Uterus (tissue), 4 donors: ENCODE data around the gene STK17A. TPM values are rescaled to one million over a fixed set of nuclear protein-coding genes. Genes with fewer than 3 reads are reported as not detected.

Source experiments
- DNase-seq, 2 donors: peaks; one replicate each; pipeline ENCODE4 v3.0.0-alpha.2; 2019 to 2020
- H3K27ac ChIP-seq, 2 donors: fragments of 200-600 bp; sonication (generic); 1 replicate in 1 of 2; 2 replicates in 1 of 2; pipeline ENCODE4 v1.5.1; 2016 to 2018
- H3K27me3 ChIP-seq, 2 donors: fragments of 200-600 bp; sonication (generic); one replicate each; pipeline ENCODE4 v1.5.1; 2018 to 2019; ENCODE audit warnings: control low read depth in 1 of 2
- H3K36me3 ChIP-seq, 2 donors: fragments of 200-600 bp; sonication (generic); one replicate each; pipeline ENCODE4 v1.5.1; 2019; ENCODE audit warnings: control low read depth in 1 of 2
- H3K4me1 ChIP-seq, 2 donors: fragments of 200-600 bp; sonication (generic); one replicate each; pipeline ENCODE4 v1.5.1; 2018 to 2019; ENCODE audit warnings: control low read depth in 1 of 2
- H3K4me3 ChIP-seq, 2 donors: fragments of 200-600 bp; sonication (generic); 1 replicate in 1 of 2; 2 replicates in 1 of 2; pipeline ENCODE4 v1.5.1; 2018 to 2019; ENCODE audit warnings: mild to moderate bottlenecking in 1 of 2
- H3K9me3 ChIP-seq, 2 donors: fragments of 200-600 bp; sonication (generic); one replicate each; pipeline ENCODE4 v1.5.1; 2019; ENCODE audit warnings: control low read depth in 1 of 2
- POLR2A ChIP-seq, 2 donors: fragments of 450-650 bp; IDR thresholded peaks; one replicate each; pipeline ENCODE4 v1.6.1; 2016; ENCODE audit warnings: antibody characterized with exemption in 2 of 2, mild to moderate bottlenecking in 1 of 2, moderate library complexity in 1 of 2
- intact Hi-C: fragments of 100-400 bp; cut with DNase I; formaldehyde crosslinking; loops from one replicate; pipeline ENCODE4 v1.15.1; 2023; ENCODE audit warnings: low total_unique reads
- total RNA-seq, 4 donors: library from RNA; depleted of rRNA in 3 of 4; stranded (reverse); fragments of >200 nt in 3 of 4; gene quantifications; one replicate each; pipeline versions ENCODE4 v1.1.0 to v1.2.4, GENCODE V29; 2014 to 2023
- TF ChIP-seq, protein P1 (sequence below), 4 experiments: fragments of 200-600 bp in 2 of 4; fragments of 450-650 bp in 2 of 4; sonication (generic) in 2 of 4; IDR thresholded peaks; one replicate each; pipeline ENCODE4 v1.5.1; 2016 to 2019; ENCODE audit warnings: antibody characterized with exemption in 4 of 4, mild to moderate bottlenecking in 2 of 4, moderate library complexity in 1 of 4
- donor health status: DM: yes; HTN: yes; CAD: no.

The STK17A gene
- total RNA-seq, 4 donors from 2014 or later, result 2.3 to 25.2 (median 7.5) TPM

DNA sequence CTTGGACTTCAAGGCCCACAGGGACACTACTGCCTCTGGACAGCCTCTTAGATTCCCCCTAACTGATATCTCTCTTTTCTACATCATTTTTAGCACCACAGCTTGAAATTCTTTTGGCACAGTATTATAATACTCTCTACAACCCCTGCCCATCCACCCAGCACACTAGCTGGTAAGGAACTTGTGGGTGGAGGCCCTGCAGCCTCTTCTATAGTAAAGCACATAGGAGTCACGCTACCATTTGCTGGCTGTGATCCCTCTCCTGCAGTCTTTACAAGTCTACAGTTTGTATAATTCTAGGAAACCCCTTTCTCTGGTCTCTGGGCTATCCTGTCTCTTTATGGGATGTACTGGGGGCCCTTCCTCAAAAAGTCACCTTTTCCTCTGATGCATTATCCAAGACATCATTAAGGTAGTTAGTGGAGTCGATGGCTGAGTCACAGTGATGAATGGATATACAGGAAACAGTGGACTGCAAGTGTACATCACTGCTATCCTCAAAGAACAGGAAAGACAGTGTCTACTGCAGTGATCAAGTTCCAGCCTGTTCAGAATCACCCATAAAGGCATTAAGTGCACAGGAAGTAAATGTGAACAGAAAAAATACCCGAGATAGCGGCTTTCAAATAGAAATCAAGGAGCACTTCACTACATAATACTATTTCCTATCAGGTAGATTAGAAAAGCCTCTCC lies 54.4 kb downstream of the STK17A start:
- no peaks in the 10 kb centered on the region for H3K36me3 ChIP-seq
- no peak for DNase-seq
- no peak for TF ChIP-seq POLR2A (IDR thresholded peaks at IDR 0.05)
- TF ChIP-seq, protein P1, sequence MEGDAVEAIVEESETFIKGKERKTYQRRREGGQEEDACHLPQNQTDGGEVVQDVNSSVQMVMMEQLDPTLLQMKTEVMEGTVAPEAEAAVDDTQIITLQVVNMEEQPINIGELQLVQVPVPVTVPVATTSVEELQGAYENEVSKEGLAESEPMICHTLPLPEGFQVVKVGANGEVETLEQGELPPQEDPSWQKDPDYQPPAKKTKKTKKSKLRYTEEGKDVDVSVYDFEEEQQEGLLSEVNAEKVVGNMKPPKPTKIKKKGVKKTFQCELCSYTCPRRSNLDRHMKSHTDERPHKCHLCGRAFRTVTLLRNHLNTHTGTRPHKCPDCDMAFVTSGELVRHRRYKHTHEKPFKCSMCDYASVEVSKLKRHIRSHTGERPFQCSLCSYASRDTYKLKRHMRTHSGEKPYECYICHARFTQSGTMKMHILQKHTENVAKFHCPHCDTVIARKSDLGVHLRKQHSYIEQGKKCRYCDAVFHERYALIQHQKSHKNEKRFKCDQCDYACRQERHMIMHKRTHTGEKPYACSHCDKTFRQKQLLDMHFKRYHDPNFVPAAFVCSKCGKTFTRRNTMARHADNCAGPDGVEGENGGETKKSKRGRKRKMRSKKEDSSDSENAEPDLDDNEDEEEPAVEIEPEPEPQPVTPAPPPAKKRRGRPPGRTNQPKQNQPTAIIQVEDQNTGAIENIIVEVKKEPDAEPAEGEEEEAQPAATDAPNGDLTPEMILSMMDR (IDR thresholded peaks at IDR 0.05), result no peak
- H3K9me3 ChIP-seq, result no peaks in the 10 kb centered on the region
- H3K4me3 ChIP-seq, result no peak overlapping the region
- H3K4me1 ChIP-seq, result no peaks in the 10 kb centered on the region
- H3K27me3 ChIP-seq, result no peaks in the 10 kb centered on the region
- intact Hi-C loops, result no loop called here
- no peak overlapping the region for H3K27ac ChIP-seq

DNA sequence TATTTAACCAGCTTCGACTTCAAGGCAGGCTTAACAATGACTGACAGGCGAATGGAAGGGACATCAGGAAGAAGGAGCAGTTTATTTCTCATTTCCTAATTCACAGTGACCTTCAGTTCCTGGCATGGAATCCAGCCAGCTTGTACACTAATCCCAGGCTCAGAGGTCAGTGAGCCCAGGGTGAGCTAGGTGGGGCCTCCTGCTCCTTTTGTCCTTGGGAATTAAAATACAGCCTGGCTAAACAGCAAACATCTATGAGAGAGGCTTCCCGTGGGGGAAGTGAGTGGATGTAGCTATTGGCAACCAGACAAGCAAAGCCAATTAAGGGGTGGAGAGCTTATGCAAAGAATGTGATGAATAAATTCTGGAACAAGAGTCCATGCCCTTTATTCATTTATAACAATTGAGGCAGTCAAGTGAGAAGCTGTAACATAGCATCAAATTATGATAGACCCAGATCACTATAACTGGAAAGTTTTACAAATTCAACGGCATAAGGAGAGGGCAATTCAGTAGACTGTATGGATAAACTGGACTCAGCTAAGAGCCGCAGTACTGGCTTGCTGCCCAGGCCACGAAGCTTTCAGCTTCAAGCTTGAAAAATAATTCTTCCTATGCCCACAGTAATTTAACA lies 57.1 kb downstream of the STK17A start:
- Histone ChIP-seq H3K4me3 (no peak overlapping the region), H3K27ac (peak overlapping the region in 1 of 2 donors; percentile 66), H3K4me1 (no peaks in the 10 kb centered on the region), H3K27me3 (no peaks in the 10 kb centered on the region), H3K36me3 (no peaks in the 10 kb centered on the region), H3K9me3 (no peaks in the 10 kb centered on the region)
- no peak for TF ChIP-seq POLR2A (IDR thresholded peaks at IDR 0.05)
- TF ChIP-seq, protein P1 (IDR thresholded peaks at IDR 0.05), result no peak
- DNase-seq, result peak in 1 of 2 donors; percentile 55
- intact Hi-C loops, result no loop called here

DNA sequence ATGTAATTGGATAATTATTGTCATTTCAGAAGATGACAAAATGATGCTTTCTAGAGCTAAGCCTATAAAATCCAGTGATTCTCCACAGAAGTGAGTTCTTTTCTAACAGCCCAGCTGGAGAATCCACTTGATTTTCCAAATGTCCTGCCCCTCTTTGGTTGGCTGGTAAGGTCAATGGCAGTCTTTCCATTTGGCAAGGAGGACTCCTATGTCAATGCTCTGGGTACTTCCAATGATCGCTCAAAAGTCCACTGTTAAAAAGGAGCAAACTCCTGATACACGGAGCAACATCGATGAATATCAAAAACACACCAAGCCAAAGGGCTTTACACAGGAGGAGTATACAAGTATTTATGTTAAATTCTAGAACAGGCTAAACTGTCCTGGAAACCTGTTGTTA lies 57.8 kb downstream of the STK17A start:
- no peaks in the 10 kb centered on the region for H3K27me3 ChIP-seq
- H3K27ac ChIP-seq, result peak overlapping the region in 1 of 2 donors; percentile 66
- DNase-seq, result no peak
- no peak overlapping the region for H3K4me3 ChIP-seq
- TF ChIP-seq POLR2A (IDR thresholded peaks at IDR 0.05), result no peak
- TF ChIP-seq, protein P1 (IDR thresholded peaks at IDR 0.05), result no peak
- intact Hi-C loops, result no loop called here
- no peaks in the 10 kb centered on the region for H3K9me3 ChIP-seq
- no peaks in the 10 kb centered on the region for H3K4me1 ChIP-seq
- H3K36me3 ChIP-seq, result no peaks in the 10 kb centered on the region

DNA sequence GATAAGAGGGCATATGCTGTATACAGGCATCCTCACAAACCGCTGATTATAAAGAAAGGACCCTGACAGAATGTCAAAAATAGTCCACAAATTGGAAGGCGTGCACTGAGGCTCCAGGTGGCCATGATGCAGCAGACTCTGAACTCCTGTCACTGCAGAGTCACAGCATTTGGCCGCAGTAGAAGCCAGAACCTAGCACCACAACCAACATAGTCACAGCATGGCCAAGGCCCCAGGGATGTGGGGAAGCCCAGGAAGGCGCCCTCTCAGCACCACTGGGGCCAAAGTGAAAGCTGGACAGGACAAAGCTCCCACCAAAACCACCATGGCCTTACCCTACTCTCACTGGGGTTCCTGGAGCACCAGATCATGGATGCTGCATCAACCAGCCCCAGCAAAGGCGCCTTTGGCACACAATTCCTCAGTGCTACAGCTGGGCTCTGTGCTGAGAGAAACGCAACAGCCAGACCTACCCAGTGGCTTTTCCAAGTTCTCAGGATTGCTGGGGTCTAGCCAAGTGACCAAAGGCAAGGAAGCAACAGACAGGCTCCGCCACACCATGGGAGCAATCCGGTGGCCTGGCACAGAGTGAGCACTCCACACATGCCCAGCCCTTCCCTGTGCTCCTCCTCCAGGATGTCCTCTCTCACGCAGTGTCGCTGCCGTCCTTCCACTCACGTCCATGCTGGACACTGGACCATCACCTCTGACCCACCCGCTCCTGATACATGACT lies 60.2 kb downstream of the STK17A start:
- Histone ChIP-seq H3K27me3 (no peaks in the 10 kb centered on the region), H3K9me3 (no peaks in the 10 kb centered on the region), H3K4me3 (no peak overlapping the region), H3K27ac (no peak overlapping the region), H3K36me3 (no peaks in the 10 kb centered on the region), H3K4me1 (peaks cover 17% of the 10 kb centered on the region in 2 donors)
- no peak for DNase-seq
- intact Hi-C loops, result no loop called here
- TF ChIP-seq, protein P1 (IDR thresholded peaks at IDR 0.05), result no peak
- no peak for TF ChIP-seq POLR2A (IDR thresholded peaks at IDR 0.05)

DNA sequence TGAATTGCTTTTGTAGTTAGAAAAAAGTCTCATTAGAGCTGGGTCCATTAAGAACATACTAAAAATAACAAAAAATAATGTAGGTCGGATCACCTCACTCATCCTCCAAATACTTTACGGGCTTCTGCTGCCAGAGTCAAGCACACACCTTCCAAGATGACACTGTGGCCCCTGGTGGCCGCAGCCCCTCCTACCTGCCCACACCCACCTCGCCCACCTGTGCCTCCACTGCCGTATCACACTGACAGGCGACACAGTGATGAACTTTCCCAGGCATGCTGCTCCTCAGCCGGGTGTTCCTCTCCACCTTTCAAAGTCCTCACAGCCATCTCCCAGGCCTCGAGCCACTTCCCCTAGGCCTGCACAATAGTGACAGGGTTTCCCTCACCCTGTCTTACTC lies 60.9 kb downstream of the STK17A start:
- DNase-seq, result no peak
- H3K27ac ChIP-seq, result no peak overlapping the region
- H3K4me1 ChIP-seq, result peaks cover 21% of the 10 kb centered on the region in 2 donors
- no peak for TF ChIP-seq POLR2A (IDR thresholded peaks at IDR 0.05)
- TF ChIP-seq, protein P1 (IDR thresholded peaks at IDR 0.05), result no peak
- H3K4me3 ChIP-seq, result no peak overlapping the region
- no peaks in the 10 kb centered on the region for H3K36me3 ChIP-seq
- H3K27me3 ChIP-seq, result no peaks in the 10 kb centered on the region
- H3K9me3 ChIP-seq, result no peaks in the 10 kb centered on the region
- intact Hi-C loops, result no loop called here
